ENCODE data around the gene HELZ2. TPM values are rescaled to one million over a fixed set of nuclear protein-coding genes. Genes with fewer than 3 reads are reported as not detected.

Gene HELZ2
- total and polyA plus RNA-seq, 2 experiments from 2014 or later, result 5.2 to 48.9 TPM

- TF ChIP-seq STAT1 (IDR thresholded peaks at IDR 0.05; ENCODE audit: unreplicated experiment), result no peak
- TF ChIP-seq ETS1 (IDR thresholded peaks at IDR 0.05), result no peak
- TF ChIP-seq ZNF114 (CRISPR knock-in tag; IDR thresholded peaks at IDR 0.05), result no peak
- no peak for TF ChIP-seq ZNF331 (CRISPR knock-in tag; IDR thresholded peaks at IDR 0.05; ENCODE audit: low read depth)
- no peak for TF ChIP-seq REST (IDR thresholded peaks at IDR 0.05; ENCODE audit: unreplicated experiment)
- TF ChIP-seq CTCF (conservative IDR thresholded peaks at IDR 0.05; ENCODE audit: low read depth in 2 of 2), result no peak
Measured at GRCh38 chr20:63556873-63557478, 17.1 kb downstream of the HELZ2 start (continued).

GRCh38 chr20:63555661-63556381 lies 18.2 kb downstream of the HELZ2 start:
- Mint-ChIP-seq H3K36me3 (ENCODE audit: low read depth) (peaks cover 3% of the 10 kb centered on the region; the same call in 1 of the 3 replicates), H3K4me1 (peaks cover 16% of the 10 kb centered on the region; the same call in 2 of the 3 replicates), H3K27ac (no peak overlapping the region), H3K27me3 (ENCODE audit: insufficient read depth, low read depth, poor library complexity) (peaks cover 8% of the 10 kb centered on the region), H3K9me3 (peaks cover 4% of the 10 kb centered on the region; the same call in 2 of the 3 replicates), H3K4me3 (no peak overlapping the region)
- Histone ChIP-seq H3K36me3 (ENCODE audit: insufficient read depth) (no peaks in the 10 kb centered on the region), H4K20me1 (replicated peaks; ENCODE audit: insufficient read depth) (no peaks in the 10 kb centered on the region), H3K4me1 (ENCODE audit: insufficient read depth) (peaks cover 7% of the 10 kb centered on the region; the same call in 1 of the 2 replicates), H3K27ac (ENCODE audit: low read depth) (no peak overlapping the region), H3F3A (replicated peaks; ENCODE audit: low read depth) (peaks cover 13% of the 10 kb centered on the region; the same call in 1 of the 2 replicates), H2AFZ (no peak overlapping the region), H3K4me2 (no peak overlapping the region), H3K4me3 (no peak overlapping the region), H3K79me2 (replicated peaks; ENCODE audit: insufficient read depth) (no peaks in the 10 kb centered on the region), H3K9me2 (ENCODE audit: insufficient read depth) (no peaks in the 10 kb centered on the region), H3K27me3 (ENCODE audit: insufficient read depth) (no peaks in the 10 kb centered on the region)
- no peak for DNase-seq (ENCODE audit: low spot score)
- no peak for ATAC-seq
- TF ChIP-seq POLR2AphosphoS5 (IDR thresholded peaks at IDR 0.05; ENCODE audit: low read depth), result no peak
- no peak for TF ChIP-seq REST (IDR thresholded peaks at IDR 0.05; ENCODE audit: unreplicated experiment)
- TF ChIP-seq ZNF331 (CRISPR knock-in tag; IDR thresholded peaks at IDR 0.05; ENCODE audit: low read depth), result no peak
- TF ChIP-seq CTCF (conservative IDR thresholded peaks at IDR 0.05; ENCODE audit: low read depth in 2 of 2), result no peak
